GM19193 (cell line): ENCODE results near the gene PIGH.

Source experiments
- POLR2A ChIP-seq: IDR thresholded peaks from 4 replicates; pipeline ENCODE4 v1.6.1; 2011; ENCODE audit not compliant: insufficient read depth, insufficient read length; ENCODE audit errors: extremely low read depth

The PIGH gene

GRCh38 chr14:67571275-67571990 lies 28.6 kb downstream of the PIGH start:
- TF ChIP-seq POLR2A, result no peak

GRCh38 chr14:67570453-67570852 lies 29.6 kb downstream of the PIGH start:
- no peak for TF ChIP-seq POLR2A

DNA sequence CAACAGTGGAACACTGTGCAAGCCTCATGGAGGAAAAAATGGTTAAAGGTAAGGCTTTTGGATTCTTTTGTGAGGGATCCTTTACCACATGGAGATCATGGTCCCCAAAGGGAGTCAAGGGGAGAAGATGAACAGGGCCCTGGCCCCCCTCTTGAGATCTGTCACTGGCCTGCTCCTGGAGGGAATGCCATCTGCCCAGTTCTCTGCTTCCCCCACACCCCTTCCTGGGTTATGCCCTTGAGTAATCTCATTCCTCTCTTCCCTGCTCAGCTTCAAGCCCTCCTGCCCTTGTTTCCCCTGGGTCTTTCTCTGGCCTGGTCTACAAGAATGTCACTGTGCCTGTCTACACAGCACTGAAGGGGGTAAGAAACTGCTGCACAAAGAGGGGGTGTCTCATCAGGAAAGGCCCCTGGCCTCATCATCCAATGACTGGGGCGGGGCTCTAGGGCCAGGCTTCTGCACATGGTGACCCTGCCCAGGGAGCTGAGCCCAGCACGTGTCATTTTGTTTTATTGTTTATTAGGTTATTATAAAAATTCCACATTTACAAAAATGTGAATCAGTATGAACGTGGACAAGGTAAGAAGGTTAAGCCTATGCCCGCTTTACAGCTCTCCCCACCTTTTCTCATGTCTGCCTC lies 30.3 kb downstream of the PIGH start:
- TF ChIP-seq POLR2A, result no peak

DNA sequence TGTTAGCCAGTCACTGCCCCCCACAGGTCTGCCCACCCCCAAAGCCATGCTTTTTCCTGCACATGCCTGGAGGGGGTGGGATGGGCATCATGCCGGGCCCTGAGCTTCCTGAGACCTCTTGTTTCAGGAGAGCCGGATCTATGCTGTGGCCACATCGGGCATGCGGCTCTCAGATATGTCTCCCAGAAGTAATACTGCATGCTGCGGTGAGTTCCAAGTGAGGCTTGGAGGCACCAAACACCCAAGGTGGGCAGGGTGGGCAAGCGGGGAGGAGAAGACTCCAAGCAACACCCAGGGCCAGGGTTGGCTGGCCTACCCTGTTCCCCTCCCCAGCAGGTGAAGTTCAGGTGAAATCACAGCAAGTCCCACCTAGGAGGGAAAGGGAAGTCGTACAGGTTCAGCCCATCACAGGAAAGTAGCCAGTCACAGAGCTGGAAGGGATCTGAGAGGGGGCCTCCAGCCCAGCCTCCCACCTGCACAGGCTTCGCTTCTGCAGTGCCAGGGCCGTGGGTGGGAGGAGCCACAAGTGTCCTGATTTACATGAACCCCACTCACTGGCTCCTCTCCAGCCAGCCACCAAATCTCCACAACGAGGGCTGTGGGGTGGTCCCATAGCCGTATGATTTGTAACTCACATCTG lies 30.9 kb downstream of the PIGH start:
- no peak for TF ChIP-seq POLR2A

- no peak for TF ChIP-seq POLR2A
These were observed 32.4 kb downstream of the PIGH start for GRCh38 chr14:67567654-67568053.

DNA sequence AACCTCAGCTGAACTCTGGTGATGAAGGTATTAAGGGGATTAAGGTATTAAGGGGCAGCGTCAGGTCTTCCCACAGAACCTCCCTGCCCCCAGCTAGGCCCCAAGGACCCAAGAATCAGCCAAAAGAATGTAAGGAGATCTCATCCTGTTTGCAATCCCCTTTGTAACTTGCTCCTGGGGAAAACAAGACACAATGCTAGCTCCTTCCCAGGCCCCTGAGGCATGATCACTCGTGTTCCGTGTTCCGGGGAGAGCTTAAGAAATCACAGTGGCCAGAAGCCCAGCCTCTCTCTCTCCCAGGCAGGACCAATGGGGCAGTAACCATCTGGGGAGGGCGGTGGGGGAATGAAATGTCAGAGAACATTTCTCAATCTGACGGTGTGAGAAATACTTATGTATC lies 33.2 kb downstream of the PIGH start:
- TF ChIP-seq POLR2A, result no peak

DNA sequence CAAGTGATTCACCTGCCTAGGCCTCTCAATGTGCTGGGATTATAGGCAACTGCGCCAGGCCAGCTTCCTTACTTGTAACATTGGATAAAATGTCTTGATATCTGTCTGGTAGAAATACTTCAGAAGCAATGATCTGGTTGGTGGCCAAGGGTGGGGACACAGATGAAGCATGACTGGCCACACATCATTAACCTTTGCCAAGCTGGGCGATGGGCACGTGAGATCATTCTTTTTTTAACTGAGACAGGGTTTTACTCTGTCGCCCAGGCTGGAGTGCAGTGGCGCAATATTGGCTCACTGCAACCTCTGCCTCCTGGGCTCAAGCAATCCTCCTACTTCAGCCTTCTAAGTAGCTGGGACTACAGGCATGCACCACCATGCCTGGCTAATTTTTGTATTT lies 35.8 kb downstream of the PIGH start:
- no peak for TF ChIP-seq POLR2A

GRCh38 chr14:67562776-67563150 lies 37.3 kb downstream of the PIGH start:
- no peak for TF ChIP-seq POLR2A

DNA sequence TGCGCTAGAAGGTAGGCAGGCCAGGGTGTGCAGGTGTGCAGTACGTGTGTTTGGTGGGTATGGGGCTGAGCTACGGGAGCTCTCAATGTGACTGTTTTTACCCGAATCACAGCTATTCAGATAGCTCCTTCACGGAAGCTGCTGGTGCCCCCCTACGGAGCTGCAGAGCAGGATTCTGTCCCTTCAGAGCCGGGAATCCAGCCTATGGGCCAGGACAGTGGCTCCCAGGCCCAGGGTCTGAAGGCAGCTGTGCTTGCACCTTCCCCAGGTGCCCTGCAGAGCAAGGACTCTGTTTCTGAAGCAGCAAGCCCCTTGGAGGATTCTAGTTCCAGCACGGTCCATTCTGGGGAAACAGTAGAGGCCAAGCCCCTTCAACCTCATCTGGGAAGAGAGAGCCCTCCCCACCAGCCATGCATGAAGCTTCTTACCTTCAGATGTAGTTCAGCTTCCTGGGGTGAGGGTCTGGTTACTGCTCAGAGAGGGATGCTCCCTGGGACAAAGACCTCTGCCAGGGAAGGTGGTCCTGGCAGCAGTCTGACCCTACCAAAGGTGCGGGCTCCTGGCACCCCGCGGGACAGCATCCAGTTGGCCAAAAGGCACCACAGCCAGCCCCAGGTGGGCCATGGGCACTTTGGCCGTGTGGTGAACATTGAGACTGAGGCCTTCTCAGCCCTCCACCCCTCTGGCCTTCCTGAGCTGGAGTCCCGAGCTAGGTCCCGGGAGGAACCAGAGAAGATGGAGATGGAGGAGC lies 37.9 kb downstream of the PIGH start:
- TF ChIP-seq POLR2A, result no peak

GRCh38 chr14:67559639-67560038 lies 40.4 kb downstream of the PIGH start:
- TF ChIP-seq POLR2A, result no peak

DNA sequence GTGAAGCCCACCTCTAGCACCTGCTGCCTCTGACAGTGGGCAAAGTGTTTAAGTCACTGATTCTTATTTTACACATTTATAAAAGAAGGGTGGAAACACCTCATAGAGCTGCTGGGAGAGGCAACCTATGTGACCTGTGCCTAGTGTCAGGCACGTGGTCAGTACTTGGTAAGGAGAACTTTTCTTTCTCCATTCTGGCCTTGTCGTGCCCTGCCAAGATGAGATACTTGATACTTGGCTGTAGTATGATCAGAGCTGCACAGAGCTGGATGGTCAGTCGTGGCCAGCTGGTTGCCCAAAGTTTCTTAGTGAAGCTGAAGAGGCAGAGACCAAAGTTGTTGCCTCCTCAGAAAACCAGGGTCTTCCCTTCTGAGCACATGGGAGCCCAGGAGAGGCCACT lies 42.4 kb downstream of the PIGH start:
- TF ChIP-seq POLR2A, result no peak

DNA sequence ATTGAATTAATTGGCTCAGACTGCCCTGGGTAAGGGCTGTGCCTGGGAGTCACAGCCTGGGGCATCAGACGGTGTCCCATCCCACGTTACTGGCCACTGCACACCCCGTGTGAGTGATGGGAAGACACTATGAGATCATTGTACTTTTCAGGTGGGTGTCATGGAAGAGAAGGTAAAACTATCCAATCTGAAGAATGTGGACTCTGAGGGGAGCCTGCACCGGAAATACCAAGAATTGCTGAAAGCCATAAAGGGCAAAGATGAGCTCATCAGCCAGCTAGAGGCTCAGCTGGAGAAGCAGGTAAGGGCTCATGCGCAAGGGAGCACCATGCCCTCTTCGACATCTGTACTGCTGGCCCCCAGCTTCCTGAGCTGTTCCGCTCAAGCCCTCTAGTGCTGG lies 43.0 kb downstream of the PIGH start:
- TF ChIP-seq POLR2A, result no peak

- TF ChIP-seq POLR2A, result no peak
These were observed 43.4 kb downstream of the PIGH start for GRCh38 chr14:67556671-67557070.

DNA sequence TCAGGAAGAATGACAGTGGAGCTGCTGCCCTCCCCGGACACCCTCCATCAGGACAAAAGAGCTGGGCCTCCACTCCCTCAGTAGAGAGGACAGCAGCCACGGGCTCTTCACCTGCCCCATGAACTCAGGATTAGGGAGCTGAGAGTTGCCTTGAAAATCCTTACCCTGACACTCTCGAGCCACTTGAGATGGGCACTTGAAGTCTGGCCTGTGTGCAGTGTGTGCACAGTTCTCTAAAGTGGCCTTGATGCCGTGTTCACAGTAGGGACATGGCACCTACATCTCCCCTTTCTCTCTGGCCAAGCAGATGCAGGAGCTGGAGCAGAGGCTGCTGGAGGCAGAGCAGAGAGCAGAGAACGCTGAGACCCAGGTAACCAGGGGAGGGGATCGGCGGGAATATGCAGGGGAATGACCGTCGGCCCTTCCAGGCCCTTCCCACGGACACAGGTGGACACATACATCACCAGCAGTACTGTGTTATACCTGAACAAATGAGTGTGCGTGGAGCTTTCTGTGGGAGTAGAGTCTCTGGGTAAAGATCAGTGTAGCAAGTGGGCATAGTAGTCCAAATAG lies 44.5 kb downstream of the PIGH start:
- TF ChIP-seq POLR2A, result no peak

DNA sequence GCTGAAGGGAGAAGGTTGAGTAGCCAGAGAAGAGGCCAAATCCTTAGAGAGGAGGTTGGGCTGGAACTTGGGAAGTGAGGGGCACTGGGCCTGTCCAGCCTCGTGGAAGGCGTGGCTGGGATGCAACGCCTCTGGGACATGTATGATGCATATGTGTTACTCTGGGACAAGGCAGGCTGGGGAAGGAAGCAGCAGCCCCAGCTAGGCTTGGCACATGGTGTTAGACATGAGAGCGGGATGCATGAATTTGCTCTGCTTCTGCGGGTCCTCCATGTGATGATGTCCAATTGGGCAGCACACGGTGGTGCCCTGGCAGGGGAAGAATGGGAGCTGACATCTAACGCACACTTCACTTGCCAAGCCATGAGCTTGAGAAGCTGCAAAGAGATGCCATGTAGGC lies 45.7 kb downstream of the PIGH start:
- TF ChIP-seq POLR2A, result no peak
